ENCODE results near the gene SLC2A6.

SLC2A6 gene

DNA sequence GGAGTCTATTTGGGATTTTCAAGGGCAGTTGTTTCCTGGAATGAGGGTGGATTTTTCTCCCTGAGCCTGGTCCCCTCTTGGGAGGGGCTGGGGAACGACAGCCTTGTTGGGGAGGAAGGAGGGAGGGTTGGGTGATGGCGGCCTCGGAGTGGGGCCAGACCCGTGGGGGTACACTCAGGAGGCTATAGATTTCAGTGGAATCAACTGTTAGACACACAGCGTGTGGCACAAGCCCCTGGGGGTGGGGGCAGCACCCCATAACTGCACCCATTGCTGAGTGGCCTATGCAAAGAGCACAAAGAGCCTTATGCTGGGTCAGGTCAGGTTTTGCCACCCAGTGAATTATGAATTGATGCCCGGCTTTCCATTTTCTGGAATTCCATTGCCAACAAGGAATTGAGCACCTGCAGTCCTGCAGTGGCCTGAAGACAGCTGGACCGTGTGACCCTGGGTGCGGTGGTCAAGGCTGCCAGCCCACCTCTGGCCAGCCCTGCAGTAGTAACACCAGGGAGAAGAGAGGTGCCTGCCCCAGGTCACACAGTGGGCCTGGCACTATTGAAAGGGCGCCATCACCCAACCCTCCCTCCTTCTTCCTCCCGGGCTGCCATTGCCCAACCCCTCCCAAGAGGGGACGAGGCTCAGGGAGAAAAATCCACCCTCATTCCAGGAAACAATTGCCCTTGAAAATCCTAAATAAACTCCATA is 37.5 kb upstream of the SLC2A6 start:
- Histone ChIP-seq H3K4me3 (replicated peaks; ENCODE audit: insufficient read depth, low read length) (no peak overlapping the region), H3K27me3 (ENCODE audit: insufficient read depth, poor library complexity, severe bottlenecking) (peaks cover 2% of the 10 kb centered on the region), H3K27ac (replicated peaks) (no peak overlapping the region)
- no peak for DNase-seq (ENCODE audit: low read depth in 1 of 2, low spot score in 1 of 2)
- no peak for TF ChIP-seq POLR2AphosphoS5 (IDR thresholded peaks at IDR 0.05; ENCODE audit: low read depth)

DNA sequence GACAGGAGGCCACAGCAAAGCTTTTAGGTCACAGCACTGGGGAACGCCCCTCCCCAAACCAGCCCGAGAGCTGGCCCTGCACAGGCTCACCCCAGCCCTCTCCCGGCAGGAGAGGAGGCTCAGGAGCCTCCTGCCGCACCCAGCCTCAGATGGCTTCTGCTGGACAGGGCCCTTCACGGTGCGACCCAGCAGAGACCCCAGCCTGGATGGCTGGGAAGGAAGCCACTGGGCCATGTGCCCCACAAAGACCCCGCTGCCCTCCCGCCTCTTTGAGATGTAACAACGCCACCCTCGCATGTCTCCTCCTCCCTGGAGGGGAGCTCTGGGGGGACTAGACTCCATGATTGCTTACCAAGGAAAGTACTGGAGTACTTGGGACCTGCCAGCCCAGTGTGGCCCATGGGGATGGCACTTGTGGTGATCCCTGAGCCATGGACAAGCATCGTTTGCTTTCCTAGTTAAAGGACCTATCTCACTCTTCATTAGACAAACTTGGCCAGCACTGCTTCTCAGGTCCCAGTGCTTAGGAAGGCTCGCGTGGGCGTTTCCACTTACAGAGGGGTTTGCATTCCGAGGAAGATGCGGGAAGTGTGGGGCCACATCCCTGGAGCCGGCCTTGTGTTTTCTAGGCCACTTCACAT is 36.8 kb upstream of the SLC2A6 start:
- no peak for TF ChIP-seq SPI1 (IDR thresholded peaks at IDR 0.05; ENCODE audit: borderline replicate concordance, low read depth)
- no peak for TF ChIP-seq POLR2AphosphoS5 (IDR thresholded peaks at IDR 0.05; ENCODE audit: low read depth)
- no peak for TF ChIP-seq GABPA (IDR thresholded peaks at IDR 0.05; ENCODE audit: low read depth)
- TF ChIP-seq, protein P1, sequence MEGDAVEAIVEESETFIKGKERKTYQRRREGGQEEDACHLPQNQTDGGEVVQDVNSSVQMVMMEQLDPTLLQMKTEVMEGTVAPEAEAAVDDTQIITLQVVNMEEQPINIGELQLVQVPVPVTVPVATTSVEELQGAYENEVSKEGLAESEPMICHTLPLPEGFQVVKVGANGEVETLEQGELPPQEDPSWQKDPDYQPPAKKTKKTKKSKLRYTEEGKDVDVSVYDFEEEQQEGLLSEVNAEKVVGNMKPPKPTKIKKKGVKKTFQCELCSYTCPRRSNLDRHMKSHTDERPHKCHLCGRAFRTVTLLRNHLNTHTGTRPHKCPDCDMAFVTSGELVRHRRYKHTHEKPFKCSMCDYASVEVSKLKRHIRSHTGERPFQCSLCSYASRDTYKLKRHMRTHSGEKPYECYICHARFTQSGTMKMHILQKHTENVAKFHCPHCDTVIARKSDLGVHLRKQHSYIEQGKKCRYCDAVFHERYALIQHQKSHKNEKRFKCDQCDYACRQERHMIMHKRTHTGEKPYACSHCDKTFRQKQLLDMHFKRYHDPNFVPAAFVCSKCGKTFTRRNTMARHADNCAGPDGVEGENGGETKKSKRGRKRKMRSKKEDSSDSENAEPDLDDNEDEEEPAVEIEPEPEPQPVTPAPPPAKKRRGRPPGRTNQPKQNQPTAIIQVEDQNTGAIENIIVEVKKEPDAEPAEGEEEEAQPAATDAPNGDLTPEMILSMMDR (IDR thresholded peaks at IDR 0.05; ENCODE audit: insufficient read depth, low read length): no peak
- TF ChIP-seq, protein P2, sequence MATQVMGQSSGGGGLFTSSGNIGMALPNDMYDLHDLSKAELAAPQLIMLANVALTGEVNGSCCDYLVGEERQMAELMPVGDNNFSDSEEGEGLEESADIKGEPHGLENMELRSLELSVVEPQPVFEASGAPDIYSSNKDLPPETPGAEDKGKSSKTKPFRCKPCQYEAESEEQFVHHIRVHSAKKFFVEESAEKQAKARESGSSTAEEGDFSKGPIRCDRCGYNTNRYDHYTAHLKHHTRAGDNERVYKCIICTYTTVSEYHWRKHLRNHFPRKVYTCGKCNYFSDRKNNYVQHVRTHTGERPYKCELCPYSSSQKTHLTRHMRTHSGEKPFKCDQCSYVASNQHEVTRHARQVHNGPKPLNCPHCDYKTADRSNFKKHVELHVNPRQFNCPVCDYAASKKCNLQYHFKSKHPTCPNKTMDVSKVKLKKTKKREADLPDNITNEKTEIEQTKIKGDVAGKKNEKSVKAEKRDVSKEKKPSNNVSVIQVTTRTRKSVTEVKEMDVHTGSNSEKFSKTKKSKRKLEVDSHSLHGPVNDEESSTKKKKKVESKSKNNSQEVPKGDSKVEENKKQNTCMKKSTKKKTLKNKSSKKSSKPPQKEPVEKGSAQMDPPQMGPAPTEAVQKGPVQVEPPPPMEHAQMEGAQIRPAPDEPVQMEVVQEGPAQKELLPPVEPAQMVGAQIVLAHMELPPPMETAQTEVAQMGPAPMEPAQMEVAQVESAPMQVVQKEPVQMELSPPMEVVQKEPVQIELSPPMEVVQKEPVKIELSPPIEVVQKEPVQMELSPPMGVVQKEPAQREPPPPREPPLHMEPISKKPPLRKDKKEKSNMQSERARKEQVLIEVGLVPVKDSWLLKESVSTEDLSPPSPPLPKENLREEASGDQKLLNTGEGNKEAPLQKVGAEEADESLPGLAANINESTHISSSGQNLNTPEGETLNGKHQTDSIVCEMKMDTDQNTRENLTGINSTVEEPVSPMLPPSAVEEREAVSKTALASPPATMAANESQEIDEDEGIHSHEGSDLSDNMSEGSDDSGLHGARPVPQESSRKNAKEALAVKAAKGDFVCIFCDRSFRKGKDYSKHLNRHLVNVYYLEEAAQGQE (IDR thresholded peaks at IDR 0.05; ENCODE audit: insufficient replicate concordance, low read depth): no peak
- Histone ChIP-seq H3K27ac (replicated peaks) (no peak overlapping the region), H3K4me3 (replicated peaks; ENCODE audit: insufficient read depth, low read length) (no peak overlapping the region), H3K27me3 (ENCODE audit: insufficient read depth, poor library complexity, severe bottlenecking) (peaks cover 2% of the 10 kb centered on the region)
- no peak for DNase-seq (ENCODE audit: low read depth in 1 of 2, low spot score in 1 of 2)

DNA sequence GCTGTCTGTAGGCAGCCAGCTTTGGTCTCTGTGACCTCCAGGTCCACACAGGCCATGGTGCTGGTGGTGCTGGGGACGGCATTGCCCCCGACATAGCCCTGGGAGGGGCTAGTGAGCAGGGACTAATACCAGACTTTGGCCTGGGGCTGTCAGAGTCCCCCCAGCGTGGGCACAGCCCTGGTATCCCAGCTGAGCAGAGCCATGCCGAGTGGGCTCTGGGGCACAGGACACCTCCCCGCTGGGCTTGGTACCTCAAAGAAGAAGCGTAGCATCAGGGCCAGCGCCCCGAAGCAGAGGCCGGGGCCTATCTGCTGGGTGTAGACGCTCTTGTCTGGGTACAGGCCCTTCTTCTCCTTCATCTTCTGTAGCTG is 36.3 kb upstream of the SLC2A6 start:
- Histone ChIP-seq H3K4me3 (replicated peaks; ENCODE audit: insufficient read depth, low read length) (no peak overlapping the region), H3K27ac (replicated peaks) (no peak overlapping the region), H3K27me3 (ENCODE audit: insufficient read depth, poor library complexity, severe bottlenecking) (peaks cover 2% of the 10 kb centered on the region)
- TF ChIP-seq SPI1 (IDR thresholded peaks at IDR 0.05; ENCODE audit: borderline replicate concordance, low read depth): no peak
- TF ChIP-seq, protein P1 (IDR thresholded peaks at IDR 0.05; ENCODE audit: insufficient read depth, low read length): no peak
- TF ChIP-seq, protein P2 (IDR thresholded peaks at IDR 0.05; ENCODE audit: insufficient replicate concordance, low read depth): no peak
- TF ChIP-seq POLR2AphosphoS5 (IDR thresholded peaks at IDR 0.05; ENCODE audit: low read depth): no peak
- no peak for TF ChIP-seq GABPA (IDR thresholded peaks at IDR 0.05; ENCODE audit: low read depth)
- no peak for DNase-seq (ENCODE audit: low read depth in 1 of 2, low spot score in 1 of 2)

DNA sequence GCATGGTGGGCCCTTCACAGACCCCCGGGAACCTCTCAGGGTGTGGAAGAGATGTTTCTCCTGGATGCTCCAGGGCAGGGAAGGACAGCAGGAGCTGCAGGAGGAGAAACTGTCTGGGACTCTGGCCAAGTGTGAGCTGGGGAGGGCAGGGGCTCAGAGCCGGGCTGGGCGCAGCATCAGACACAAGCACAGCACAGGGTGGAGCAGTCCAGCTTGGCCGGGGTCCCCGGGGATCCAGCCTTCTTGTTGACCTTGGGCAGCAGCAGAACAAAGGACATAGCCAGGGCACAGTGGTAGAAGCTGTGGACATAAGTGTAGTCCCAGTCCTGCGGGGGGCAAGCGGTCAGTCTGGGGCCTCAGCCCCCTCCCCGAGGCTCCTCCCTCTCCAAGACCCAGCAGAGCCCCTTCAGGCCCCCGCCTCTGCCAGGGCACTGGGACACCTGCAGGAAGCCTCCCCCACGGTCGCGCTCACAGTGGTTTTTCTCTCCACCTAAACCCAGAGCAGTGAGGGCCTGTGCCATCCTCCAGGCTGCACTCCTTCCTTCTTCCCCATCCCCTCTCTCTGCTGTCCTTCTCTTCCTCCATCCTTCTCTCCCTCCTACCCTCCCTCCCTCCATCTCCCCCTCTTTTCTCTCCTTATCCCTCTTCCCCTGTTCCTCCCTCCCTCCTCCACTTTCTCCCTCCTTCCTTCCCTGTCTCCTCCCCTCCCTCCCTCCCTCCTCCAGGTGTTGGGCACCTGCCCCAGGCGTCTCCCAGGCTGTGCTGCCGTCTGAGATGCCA is 35.8 kb upstream of the SLC2A6 start:
- Histone ChIP-seq H3K27ac (replicated peaks) (no peak overlapping the region), H3K4me3 (replicated peaks; ENCODE audit: insufficient read depth, low read length) (no peak overlapping the region), H3K27me3 (ENCODE audit: insufficient read depth, poor library complexity, severe bottlenecking) (peaks cover 3% of the 10 kb centered on the region)
- DNase-seq (ENCODE audit: low read depth in 1 of 2, low spot score in 1 of 2): no peak
- TF ChIP-seq, protein P2 (IDR thresholded peaks at IDR 0.05; ENCODE audit: insufficient replicate concordance, low read depth): no peak
- TF ChIP-seq, protein P1 (IDR thresholded peaks at IDR 0.05; ENCODE audit: insufficient read depth, low read length): no peak
- TF ChIP-seq POLR2AphosphoS5 (IDR thresholded peaks at IDR 0.05; ENCODE audit: low read depth): no peak
- TF ChIP-seq GABPA (IDR thresholded peaks at IDR 0.05; ENCODE audit: low read depth): no peak
- no peak for TF ChIP-seq SPI1 (IDR thresholded peaks at IDR 0.05; ENCODE audit: borderline replicate concordance, low read depth)

Data from HL-60 (cell line).